Spleen (tissue), 11 donors: ENCODE results near the gene REG1B. TPM values are rescaled to one million over a fixed set of nuclear protein-coding genes. Genes with fewer than 3 reads are reported as not detected.

Experiments used
- DNase-seq: peaks from one replicate; pipeline ENCODE4 v3.0.0-alpha.2; 2020
- H3K27ac ChIP-seq, 8 donors: fragments of 200-600 bp; sonication (generic) in 7 of 8; 1 replicate in 4 of 8; 2 replicates in 4 of 8; pipeline versions ENCODE4 v1.5.0 to v1.8.0; 2016 to 2021; ENCODE audit warnings: inconsistent platforms in 4 of 8, mild to moderate bottlenecking in 4 of 8, moderate library complexity in 1 of 8
- H3K27me3 ChIP-seq, 7 donors: fragments of 200-600 bp; sonication (generic) in 6 of 7; replicated peaks in 1 of 7; 1 replicate in 4 of 7; 2 replicates in 3 of 7; pipeline versions ENCODE4 v1.5.0 to v1.8.0; 2016 to 2021; ENCODE audit warnings: inconsistent platforms in 3 of 7, mild to moderate bottlenecking in 1 of 7
- H3K36me3 ChIP-seq, 6 donors: fragments of 200-600 bp; sonication (generic) in 5 of 6; 1 replicate in 4 of 6; 2 replicates in 2 of 6; pipeline versions ENCODE4 v1.5.0 to v1.8.0; 2016 to 2021; ENCODE audit warnings: inconsistent platforms in 2 of 6
- H3K4me1 ChIP-seq, 6 donors: fragments of 200-600 bp; sonication (generic) in 5 of 6; 1 replicate in 3 of 6; 2 replicates in 3 of 6; pipeline versions ENCODE4 v1.5.0 to v1.8.0; 2016 to 2021; ENCODE audit warnings: inconsistent platforms in 3 of 6
- H3K4me3 ChIP-seq, 8 donors: fragments of 200-600 bp; sonication (generic) in 7 of 8; 1 replicate in 4 of 8; 2 replicates in 4 of 8; pipeline versions ENCODE4 v1.5.0 to v1.8.0; 2016 to 2021; ENCODE audit warnings: inconsistent platforms in 4 of 8, mild to moderate bottlenecking in 4 of 8, moderate library complexity in 2 of 8
- H3K9me3 ChIP-seq, 8 donors: fragments of 200-600 bp; sonication (generic) in 7 of 8; 1 replicate in 4 of 8; 2 replicates in 4 of 8; pipeline versions ENCODE4 v1.5.0 to v1.8.0; 2016 to 2021; ENCODE audit warnings: inconsistent platforms in 4 of 8
- POLR2A ChIP-seq, 3 donors: fragments of 450-650 bp; IDR thresholded peaks; one replicate each; pipeline ENCODE4 v1.5.1; 2017; ENCODE audit warnings: antibody characterized with exemption in 3 of 3, mild to moderate bottlenecking in 1 of 3
- POLR2AphosphoS5 ChIP-seq, 3 donors: sonication (generic); formaldehyde crosslinking; IDR thresholded peaks; one replicate each; pipeline ENCODE4 v1.5.1; 2017; ENCODE audit warnings: antibody characterized with exemption in 3 of 3
- WGBS, 5 donors: extraction: QIAGEN DNeasy Blood & Tissue Kit in 3 of 5; methylation state at CpG; one replicate each; pipeline versions ENCODE4 v1.1.5 to v1.1.7; 2013 to 2018; 5-methylcytosine and 5-hydroxymethylcytosine counted together
- intact Hi-C: fragments of 100-400 bp; cut with DNase I; formaldehyde crosslinking; loops from one replicate; pipeline ENCODE4 v1.15.0; 2023; ENCODE audit warnings: low total_unique reads
- polyA plus RNA-seq, 3 donors: library from polyadenylated mRNA; stranded (reverse); fragments of 200-250 nt; gene quantifications; one replicate each; pipeline ENCODE4 v1.2.1, GENCODE V29; 2013
- total RNA-seq, 7 donors: library from RNA; depleted of rRNA in 3 of 7; stranded (reverse); fragments of >200 nt in 3 of 7; fragmentation: NEBNext Ultra II Directional in 4 of 7; extraction: Animal tissue kit (Norgen Biotek cat#: 25700) in 4 of 7; gene quantifications; one replicate each; pipeline versions ENCODE4 v1.1.0 to v1.2.1, GENCODE V29; 2016 to 2021
- TF ChIP-seq, protein P1 (sequence below), 11 experiments: fragments of 200-600 bp in 7 of 11; fragments of 450-650 bp in 4 of 11; sonication (generic) in 4 of 11; IDR thresholded peaks in 8 of 11; conservative IDR thresholded peaks in 3 of 11; 1 replicate in 7 of 11; 2 replicates in 4 of 11; pipeline versions ENCODE4 v1.4.0 to v1.8.0; 2016 to 2021; ENCODE audit warnings: antibody characterized with exemption in 11 of 11, inconsistent platforms in 4 of 11, mild to moderate bottlenecking in 1 of 11
- donor health status: healthy with polysubstance abuse.
- donor health status: DM: no; HTN: no; CAD: no; lungs with moderate emphysema.
- donor health status: DM: no; HTN: no; CAD: no.
- donor health status: Bipolar disorder and iron deficiency.
- donor health status: healthy.
- donor health status: DM: no; HTN: no; CAD: no.
- donor health status: DM: yes; HTN: yes; CAD: no.

The REG1B gene
- total and polyA plus RNA-seq, 10 donors: 0.39 to 4.8 (median 0.73) TPM; not detected in 4

- no peaks in the 10 kb centered on the region for H3K27me3 ChIP-seq
- H3K4me1 ChIP-seq: no peaks in the 10 kb centered on the region
- 69 to 85% (median 76%) methylated on average over 3 of the region's 3 CpGs for WGBS, 5 donors
- H3K27ac ChIP-seq: no peak overlapping the region
- H3K9me3 ChIP-seq: no peaks in the 10 kb centered on the region
- no peaks in the 10 kb centered on the region for H3K36me3 ChIP-seq
- H3K4me3 ChIP-seq: no peak overlapping the region
- DNase-seq: no peak
- intact Hi-C loops: no loop called here
- no peak for TF ChIP-seq POLR2A (IDR thresholded peaks at IDR 0.05)
- TF ChIP-seq POLR2AphosphoS5 (IDR thresholded peaks at IDR 0.05): no peak
- TF ChIP-seq, protein P1, sequence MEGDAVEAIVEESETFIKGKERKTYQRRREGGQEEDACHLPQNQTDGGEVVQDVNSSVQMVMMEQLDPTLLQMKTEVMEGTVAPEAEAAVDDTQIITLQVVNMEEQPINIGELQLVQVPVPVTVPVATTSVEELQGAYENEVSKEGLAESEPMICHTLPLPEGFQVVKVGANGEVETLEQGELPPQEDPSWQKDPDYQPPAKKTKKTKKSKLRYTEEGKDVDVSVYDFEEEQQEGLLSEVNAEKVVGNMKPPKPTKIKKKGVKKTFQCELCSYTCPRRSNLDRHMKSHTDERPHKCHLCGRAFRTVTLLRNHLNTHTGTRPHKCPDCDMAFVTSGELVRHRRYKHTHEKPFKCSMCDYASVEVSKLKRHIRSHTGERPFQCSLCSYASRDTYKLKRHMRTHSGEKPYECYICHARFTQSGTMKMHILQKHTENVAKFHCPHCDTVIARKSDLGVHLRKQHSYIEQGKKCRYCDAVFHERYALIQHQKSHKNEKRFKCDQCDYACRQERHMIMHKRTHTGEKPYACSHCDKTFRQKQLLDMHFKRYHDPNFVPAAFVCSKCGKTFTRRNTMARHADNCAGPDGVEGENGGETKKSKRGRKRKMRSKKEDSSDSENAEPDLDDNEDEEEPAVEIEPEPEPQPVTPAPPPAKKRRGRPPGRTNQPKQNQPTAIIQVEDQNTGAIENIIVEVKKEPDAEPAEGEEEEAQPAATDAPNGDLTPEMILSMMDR (IDR thresholded peaks at IDR 0.05 in 8 of 11, conservative IDR thresholded peaks at IDR 0.05 in 3 of 11): no peak
Measured at GRCh38 chr2:79039944-79040343, 47.8 kb downstream of the REG1B start.

Other genes with a start within 250 kb of the REG1B start
- 1 to 10 TPM in 1 of 7 donors, under 1 TPM in 1, not detected in 5; 0.87 to 1.0 TPM for gene REG3G, start 62.3 kb downstream of the REG1B start, total RNA-seq
- gene REG3G, start 62.3 kb downstream of the REG1B start, polyA plus RNA-seq: under 1 TPM in 2 of 3 donors, not detected in 1; 0.11 to 0.24 TPM
- 1 to 10 TPM in 3 of 7 donors, not detected in 4; 2.2 to 8.0 (median 7.2) TPM for gene REG1A, start 32.5 kb upstream of the REG1B start, total RNA-seq
- gene REG1A, start 32.5 kb upstream of the REG1B start, polyA plus RNA-seq: 1 to 10 TPM; 2.2 to 4.6 (median 2.9) TPM
- 10 to 100 TPM in 1 of 7 donors, 1 to 10 TPM in 2, not detected in 4; 3.2 to 11.2 (median 6.0) TPM for gene REG3A, start 71.8 kb upstream of the REG1B start, total RNA-seq
- under 1 TPM in 1 of 3 donors, not detected in 2; 0.93 TPM for gene REG3A, start 71.8 kb upstream of the REG1B start, polyA plus RNA-seq